GM21526 (cell line): ENCODE measurements around the gene PROZ.

Experiments
- ATAC-seq: cut with Tn5 transposase; IDR thresholded peaks from one replicate; pipeline ENCODE4 v1.9.1; 2021; ENCODE audit warnings: moderate library complexity; ENCODE audit not compliant: unreplicated experiment, low FRiP score

The PROZ gene

DNA sequence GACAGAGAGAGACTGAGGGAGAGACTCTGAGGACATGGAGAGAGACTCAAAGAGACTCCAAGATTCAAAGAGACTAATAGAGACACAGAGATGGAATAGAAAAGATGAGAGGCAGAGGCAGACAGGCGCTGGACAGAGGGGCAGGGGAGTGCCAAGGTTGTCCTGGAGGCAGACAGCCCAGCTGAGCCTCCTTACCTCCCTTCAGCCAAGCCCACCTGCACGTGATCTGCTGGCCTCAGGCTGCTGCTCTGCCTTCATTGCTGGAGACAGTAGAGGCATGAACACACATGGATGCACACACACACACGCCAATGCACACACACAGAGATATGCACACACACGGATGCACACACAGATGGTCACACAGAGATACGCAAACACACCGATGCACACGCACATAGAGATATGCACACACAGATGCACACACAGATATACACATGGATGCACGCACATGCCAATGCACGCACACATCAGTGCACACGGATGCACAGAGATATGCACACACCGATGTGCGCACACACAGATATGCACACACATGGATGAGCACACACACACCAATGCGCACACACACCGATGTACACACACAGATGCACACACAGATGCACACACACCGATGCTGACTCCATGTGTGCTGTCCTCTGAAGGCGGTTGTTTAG, 39.2 kb upstream of the PROZ start:
- no peak for ATAC-seq

DNA sequence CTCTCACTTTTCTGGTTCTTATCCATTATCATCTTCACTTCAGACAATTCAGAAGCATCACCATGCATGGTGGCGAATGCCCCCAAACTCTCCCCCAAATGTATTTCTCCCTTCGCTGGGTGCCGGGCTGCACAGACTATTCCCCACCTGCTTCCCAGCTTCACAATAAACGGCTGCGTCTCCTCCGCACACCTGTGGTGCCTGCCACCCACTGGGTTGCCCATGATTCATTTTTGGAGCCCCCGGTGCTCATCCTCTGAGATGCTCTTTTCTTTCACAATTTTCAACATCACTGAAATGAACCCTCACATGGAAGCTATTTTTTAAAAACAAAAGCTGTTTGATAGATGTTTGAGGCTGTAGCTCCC, 38.6 kb upstream of the PROZ start:
- no peak for ATAC-seq

DNA sequence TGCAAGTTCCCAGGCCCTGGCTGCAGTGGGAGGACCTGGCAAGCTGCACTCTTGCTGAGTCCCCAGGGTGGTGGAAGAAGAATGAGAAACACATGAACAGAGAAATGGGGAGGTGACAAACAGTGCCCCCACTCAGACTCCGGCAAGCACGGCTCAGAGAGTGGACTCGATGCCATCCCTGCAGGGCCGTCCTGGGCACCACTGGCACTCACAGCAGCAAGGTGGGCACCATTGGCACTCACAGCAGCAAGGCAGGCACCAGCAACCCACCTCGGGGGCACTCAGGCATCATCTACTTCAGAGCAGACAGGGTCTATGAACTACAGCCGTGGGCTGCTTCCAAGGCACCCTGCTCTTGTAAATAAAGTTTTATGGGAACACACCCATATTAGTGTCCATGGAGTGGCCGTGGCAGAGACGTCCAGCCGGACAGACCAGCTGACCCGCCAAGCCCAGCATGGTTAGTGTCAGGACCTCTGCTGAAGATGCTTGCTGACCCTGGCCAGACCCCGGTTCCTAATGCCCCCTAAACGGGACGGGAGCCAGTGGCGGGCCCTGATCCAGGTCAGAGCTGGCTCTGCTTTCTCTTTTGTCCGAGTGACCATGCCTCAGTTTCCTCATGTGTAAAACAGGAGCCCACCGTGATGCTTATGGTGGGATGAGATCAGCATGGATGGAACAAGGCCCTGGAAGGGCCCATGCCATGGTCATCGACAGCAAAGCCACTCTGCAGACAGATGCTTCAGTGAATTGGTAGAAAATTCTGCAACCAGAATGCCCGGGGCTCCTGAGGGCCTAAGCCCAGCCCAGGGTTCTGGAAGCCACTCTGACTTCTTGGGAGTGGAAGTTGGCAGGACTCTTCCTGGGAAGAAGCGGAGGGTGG, 37.9 kb upstream of the PROZ start:
- ATAC-seq, result no peak

DNA sequence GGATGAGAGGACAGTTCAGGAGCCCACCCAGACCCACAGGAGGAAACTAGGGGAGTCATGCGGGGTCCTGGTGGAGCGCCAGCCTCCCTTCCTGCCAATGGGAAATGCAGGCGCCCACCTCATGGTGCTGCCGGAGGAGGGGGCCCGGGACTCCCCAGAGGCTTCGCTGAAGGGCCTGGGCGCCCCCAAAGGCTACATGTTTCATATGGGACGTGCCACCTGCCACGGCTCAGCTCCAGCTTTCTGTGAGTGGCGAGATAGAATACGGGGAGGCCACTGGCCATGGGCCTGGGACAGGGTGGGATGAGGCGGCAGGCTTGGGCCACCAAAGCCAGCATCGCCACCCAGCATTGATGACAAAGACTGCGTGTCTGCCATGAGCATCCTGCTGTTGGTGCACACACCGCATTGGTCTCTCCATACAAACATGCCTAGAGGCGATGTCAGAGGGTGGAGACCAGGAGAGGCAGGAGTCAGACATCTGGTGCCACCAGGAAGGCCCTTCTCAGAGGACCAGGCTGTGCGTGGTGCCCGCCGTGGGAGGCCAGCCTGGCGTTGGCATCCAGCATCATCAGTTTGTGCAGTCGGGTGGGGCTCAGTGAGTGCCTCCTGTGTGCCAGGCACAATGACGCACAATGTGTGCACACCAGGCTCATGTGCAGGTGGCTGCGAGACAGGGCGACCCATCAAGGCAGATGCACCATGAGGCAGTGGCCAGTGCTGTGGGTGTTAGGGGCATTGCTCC, 37.1 kb upstream of the PROZ start:
- ATAC-seq, result no peak

DNA sequence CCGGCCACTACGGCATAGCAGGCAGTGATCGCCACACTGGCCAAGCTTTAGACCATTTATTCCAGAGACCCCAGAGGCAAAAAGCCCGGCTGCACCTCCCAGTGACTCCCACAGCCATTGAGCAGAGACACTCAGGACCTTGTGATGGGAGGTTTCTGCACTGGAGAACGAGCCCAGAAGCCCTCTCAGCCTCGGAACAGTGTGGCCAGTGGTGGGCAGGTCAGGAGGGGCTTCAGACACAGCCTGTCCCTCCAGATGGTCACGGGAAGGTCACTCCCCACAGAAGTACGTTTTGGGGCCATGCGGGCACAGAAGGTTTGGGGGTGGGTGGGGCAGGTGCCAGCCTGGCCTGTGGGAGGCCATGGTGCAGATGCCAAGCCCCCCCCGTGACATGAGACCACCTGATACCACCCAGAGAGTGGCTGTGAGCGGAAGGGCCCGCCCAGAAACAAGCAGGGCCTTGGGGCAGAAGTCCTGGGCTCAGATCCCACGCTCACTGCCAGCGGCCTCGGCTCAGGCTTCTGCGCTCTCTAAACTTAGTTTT, 36.4 kb upstream of the PROZ start:
- no peak for ATAC-seq

DNA sequence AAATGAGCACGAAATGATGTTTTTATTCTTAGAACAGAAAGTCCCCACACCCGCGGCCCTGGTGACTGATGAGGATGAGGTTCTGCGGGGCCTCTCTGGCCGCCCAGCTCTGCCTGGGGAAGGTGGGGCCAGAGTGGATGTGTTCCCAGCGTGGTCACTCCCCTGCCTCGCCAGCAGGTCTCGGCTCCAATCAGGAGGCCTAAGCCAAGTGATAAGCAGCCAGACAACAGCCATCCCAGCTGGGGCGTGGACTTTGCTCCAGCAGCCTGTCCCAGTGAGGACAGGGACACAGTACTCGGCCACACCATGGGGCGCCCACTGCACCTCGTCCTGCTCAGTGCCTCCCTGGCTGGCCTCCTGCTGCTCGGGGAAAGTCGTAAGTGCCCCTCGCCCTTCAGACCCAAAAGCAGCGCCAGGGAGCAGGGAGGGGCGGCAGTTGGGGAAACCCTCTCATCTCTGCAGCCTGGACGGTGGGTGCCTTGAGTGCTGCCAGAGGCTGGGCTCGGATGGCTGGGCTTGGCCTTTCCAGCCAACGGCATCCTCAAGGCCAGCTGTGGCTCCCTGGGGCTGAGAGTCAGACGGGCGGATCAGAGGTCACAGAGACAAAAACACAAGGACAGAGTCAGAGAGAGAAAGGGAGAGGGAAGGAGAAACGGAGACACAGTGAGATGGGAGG, 35.8 kb upstream of the PROZ start, which contains the start of gene F10:
Gene F10, plus strand, starts transcription at position 250 of the 676 bp plus-strand sequence. Its CDS starts 57 bp downstream, at position 307.
- ATAC-seq, result no peak

DNA sequence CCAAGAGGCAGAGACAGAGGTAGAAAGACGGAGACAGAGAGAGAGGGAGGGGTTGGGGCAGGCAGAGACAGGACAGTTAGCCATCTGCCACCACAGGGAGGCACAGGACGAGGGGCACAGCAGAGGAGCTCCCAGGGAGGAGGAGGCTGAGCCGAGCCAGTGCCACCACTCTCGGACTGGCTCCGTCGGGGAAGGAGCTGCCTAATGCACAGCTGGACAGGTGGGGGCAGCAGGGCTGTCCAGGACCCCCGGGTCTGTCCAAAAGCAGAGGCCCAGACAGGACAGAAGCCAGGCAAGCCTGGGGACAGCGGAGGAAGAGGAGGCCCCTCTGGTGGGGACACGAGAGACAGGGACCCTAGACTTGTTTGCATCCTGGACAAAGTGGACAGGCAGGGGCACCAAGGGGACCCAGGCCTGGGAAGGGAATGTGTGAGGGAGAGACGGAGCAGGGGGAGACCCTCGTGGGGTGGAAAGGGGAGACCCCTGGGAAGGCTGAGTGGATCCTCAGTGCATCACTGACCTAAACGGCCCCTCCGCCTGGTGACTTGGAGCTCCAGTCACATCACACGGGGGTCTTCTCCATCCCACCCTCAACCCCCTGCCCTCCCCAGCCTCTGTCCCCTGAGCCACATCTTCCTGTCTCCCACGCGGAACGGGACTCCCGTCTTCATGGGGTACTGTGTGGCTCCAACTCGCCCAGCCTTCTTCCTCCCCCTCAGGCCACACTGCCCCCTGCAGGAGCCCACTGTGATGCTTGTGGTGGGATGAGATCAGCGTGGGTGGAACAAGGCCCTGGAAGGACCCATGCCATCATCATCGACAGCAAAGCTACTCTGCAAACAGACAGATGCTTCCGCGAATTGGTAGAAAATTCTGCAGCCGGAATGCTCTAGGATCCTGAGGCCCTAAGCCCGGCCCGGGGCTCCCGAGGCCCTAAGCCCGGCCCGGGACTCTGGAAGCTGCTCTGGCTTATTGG, 34.9 kb upstream of the PROZ start:
- ATAC-seq, result no peak

DNA sequence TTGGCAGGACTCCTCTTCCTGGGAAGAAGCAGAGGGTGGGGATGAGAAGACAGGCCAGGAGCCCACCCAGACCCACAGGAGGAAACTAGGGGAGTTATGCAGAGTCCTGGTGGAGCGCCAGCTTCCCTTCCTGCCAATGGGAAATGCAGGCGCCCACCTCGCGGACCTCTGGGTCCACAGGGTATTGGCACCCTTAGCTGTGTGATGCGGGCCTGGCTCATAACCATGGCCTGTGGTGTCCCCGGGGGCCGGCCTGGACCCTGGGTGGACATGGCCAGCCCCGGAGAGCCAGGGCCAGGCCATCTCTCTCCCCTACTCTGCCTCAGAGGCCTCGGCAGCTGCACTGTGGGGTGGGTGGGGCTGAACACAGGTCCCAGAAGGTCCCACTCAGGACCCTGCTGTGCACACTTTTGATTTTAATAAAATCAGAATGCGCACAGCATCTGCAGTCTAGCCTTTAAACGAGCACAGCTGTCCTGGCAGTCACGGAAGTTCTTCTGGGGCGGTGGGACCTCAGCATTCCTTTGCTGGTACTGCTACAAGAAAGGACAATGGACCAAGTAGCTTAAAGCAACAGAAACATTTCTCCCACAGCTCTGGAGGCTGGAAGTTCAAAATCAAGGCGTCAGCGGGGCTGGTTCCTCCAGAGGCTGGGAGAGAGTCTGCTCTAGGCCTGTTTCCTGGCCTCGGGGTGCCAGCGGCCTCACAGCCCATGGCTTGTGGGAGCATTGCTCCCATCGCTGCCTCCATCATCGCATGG, 34.1 kb upstream of the PROZ start:
- no peak for ATAC-seq

DNA sequence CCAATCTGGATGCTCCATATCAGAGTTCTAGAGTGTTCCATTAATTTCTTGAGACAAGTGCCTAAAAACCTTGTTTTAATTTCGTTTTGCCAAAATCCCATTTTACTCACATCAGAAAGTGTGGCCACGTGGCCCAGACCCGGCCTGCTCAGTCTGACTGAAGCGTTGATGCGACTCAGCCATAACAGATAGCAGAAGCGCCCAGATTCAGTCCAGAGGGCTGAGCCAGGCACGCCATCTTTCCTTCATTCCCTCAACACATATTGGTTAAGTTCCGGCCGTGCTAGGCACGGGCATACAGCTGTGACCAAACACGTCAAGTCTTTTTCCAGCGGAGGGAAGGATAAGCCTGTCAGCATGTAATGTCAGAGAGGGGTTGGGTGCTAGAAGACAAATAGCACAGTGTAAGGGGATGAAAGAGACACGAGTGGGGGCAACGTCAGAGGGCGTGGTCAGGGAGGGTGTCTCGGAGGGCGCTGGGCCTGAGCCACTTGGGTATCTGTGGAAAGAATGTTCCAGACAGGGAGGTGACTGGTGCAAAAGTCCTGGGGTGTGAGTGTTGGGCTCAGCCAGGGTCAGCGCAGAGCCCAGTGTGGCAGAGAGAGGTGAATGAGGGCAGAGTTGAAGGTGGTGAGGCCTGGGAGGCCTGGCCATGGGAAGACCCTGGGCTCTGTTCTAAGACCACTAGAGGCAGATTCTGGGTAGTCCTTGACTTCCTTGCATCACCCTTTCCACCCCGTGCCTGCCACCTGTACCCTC, 32.8 kb upstream of the PROZ start:
- no peak for ATAC-seq

DNA sequence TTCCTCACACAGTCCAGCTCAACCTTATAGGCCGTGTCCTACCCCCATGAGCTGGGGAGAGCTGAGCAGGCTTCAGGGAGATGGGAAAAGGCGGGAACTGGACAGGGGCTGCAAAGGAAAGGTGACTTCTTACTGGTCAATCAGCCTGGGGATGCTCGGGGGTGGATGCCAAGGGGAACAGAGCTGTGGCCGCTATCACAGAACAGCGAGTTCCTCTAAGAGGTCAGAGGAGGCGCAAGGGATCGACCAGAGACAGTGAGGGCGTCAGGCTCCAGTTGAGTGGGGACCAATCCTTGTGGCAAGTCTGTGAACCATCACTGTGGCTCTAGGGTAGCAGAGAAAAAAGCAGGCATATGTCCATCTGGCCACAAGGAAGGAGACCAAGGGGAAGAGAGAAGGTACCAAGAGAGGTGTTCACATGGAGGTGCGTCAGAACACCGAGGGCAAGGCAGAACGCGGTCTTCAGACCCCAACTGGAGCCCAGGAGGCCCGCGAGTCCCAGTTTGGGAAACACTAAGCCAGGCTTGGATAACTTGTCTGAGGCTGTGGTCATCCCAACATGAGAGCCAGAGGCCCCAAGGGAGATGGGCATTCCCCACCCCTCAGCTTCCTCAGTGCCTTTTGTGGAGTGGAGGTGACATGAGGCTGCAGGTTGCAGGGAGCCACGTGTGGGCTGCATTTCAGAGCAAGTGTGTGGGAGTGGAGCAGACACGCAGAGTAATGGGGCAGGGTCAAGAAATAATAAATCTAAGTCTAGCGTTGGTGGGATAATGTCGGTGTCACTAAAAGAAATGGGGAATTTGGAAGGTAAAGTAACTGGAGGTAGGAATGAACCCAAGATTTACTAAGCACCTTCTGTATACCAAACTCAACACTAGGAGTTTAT, 31.9 kb upstream of the PROZ start:
- ATAC-seq, result no peak

DNA sequence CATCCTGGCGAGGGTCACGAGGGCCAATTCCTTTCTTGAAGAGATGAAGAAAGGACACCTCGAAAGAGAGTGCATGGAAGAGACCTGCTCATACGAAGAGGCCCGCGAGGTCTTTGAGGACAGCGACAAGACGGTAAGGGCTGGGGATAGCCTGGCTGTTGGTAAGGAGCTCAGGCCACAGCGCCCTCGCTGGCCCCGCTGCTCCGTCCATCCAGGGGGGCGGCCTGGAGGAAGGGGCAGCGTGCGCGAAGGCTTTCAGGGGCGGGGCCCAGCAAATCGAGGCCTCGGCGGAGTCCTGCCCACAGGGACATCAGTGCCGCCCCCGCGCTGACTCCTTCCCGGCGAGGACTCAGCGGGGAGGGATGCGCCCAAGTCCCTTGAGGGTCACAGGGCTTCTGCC, 29.0 kb upstream of the PROZ start:
- no peak for ATAC-seq

GRCh38 chr13:113129921-113130750, 28.3 kb upstream of the PROZ start:
- ATAC-seq, result no peak

DNA sequence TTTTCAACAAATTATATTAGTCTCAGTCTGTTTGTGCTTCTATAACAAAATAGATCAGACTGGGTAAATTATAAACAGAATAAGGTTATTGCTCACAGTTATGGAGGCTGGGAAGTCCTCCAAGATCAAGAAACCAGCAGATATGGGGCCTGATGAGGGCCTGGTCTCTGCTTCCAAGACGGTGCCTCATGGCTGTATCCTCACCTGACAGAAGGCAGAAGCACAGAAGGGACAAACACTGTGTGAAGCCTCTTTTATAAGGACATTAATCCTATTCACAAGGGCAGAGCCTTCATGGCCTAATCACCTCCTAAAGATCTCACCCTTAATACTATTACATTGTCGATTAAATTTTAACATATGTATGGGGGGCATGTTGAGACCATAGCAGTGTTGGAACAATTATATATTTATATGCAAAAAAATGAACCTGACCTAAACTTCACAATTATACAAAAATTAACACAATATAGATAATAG, 23.1 kb upstream of the PROZ start:
- ATAC-seq, result no peak

- no peak for ATAC-seq
Measured at GRCh38 chr13:113137691-113138298, 20.7 kb upstream of the PROZ start.

GRCh38 chr13:113138792-113139551, 19.5 kb upstream of the PROZ start:
- no peak for ATAC-seq
